Umbilical cord (tissue), 2 donors: ENCODE results near the gene ACO2. TPM values are rescaled to one million over a fixed set of nuclear protein-coding genes. Genes with fewer than 3 reads are reported as not detected.
"Not testable (repeated sequence)": the region's sequence is repeated elsewhere in the genome, so short reads cannot be mapped to it uniquely, and the experiment has no call there.

Experiments used
- DNase-seq: peaks from one replicate; pipeline ENCODE4 v3.0.0-alpha.2; 2015; ENCODE audit warnings: low spot score
- total RNA-seq: library from RNA; depleted of rRNA; stranded (reverse); fragments of >200 nt; gene quantifications from one replicate; pipeline ENCODE4 v1.2.3, GENCODE V29; 2014; ENCODE audit warnings: low replicate concordance; ENCODE audit not compliant: insufficient read depth

ACO2 gene
- total RNA-seq, result 19.7 TPM

DNA sequence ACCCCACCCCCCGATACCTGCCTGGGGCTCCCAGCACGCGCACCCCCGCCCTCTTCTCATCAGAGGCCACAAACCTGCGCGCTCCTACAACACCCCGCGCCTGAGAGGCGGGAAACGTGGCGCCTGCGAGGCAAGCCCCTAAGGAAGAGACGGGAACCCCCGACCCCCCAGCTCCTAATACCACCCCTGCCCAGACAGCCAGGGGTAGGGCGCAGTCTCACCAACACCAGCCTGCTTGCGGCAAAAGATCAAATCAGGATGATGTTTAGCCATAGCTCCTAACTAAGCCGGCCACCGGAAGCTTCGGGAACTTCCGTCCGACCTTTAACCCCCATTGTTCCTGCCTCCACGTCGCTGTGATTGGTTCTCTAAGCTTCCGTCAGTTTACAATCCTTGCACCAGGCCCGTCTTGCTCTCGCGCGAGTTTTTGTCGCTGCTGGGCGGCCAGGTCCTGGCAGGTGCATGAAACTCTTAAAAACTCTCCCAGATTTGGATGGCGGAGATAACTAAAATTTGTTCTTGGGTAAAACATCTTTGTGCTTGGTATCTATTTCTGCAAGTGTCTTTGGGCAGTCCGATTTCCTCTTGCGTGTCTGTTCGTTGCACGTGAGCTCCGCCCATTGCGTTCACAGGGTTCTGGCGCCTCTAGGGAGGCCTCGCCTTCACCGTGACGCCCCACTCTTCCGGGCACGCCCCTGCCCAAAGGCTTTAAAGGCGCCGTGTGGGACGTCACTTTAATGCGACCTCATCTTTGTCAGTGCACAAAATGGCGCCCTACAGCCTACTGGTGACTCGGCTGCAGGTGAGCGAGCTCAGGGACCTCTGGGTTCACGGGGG is at the start of gene ACO2, which contains the start of gene PHF5A:
ACO2 (plus strand) TSS at position 737 of the 837 bp plus-strand sequence; CDS start at position 767, 30 bp downstream.
PHF5A (minus strand) TSS at position 312 of the 837 bp plus-strand sequence; CDS start at position 273, 39 bp downstream.
- DNase-seq, result peak; percentile 99

DNA sequence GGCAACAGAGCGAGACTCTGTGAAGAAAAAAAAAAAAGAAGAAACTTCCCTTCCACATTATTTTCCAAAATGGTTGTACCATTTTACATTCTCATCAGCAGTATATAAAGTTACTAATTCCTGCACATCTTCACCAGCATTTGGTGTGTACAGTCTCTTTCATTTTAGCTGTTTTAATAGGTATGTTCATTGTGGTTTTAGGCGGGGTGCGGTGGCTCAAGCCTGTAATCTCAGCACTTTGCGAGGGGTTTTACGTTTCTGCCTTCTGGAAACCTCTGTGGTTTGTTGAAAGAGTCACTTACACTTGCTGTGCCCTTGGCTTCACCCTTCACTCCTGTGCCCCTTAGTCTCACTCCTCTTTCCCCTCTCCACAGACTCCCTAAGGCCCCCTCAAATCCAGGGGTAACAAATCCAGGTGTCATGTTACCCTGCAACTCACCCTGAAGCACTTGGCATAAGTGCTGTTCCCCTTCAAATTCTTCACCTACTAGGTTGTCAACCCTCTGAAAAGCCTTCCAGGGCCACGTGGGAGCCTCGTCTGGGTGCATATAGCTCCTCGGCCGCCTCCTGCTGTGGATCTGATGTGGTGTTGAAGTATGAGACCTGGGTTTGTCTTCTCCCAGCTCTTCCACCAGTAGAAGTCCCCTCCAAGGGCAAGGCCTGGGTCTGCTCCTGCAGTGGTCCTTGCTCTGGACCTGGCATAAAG is 43.1 kb upstream of the ACO2 start:
- DNase-seq, result no peak

DNA sequence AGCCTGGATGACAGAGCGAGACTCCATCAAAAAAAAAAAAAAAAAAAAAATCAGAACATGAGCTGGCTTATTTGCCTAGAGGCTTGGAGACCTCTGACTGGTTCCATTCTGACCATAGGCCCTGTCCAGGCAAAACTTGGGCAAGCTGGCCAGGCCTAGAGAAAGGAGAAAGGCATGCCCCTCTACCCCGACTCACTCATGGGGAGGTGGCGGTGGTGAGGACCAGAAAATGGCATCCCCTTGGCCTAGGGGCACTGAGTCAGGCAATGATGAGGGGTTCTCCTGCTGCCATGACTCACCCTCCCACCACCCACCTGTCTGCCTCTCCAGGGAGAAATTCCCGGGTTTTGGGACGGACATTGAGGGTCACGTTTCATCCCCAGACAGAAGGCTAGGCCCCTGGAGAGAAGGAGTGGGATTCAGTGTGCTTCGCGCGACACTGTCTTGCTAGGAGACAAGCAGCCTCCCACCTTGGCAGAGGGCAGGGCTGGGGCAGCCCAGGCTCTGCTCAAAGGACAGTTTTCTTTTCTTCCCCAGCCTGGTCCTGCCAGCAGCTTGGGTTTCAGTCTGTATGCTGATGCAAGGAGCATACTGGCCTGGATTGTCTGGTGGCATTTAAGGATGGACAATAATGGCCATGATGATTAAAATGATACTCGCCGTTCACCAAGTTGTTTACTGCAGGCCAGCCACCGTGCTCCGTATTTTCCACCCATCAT is 39.5 kb upstream of the ACO2 start:
- no peak for DNase-seq

GRCh38 chr22:41429951-41430332 is 39.0 kb upstream of the ACO2 start:
- DNase-seq, result no peak

DNA sequence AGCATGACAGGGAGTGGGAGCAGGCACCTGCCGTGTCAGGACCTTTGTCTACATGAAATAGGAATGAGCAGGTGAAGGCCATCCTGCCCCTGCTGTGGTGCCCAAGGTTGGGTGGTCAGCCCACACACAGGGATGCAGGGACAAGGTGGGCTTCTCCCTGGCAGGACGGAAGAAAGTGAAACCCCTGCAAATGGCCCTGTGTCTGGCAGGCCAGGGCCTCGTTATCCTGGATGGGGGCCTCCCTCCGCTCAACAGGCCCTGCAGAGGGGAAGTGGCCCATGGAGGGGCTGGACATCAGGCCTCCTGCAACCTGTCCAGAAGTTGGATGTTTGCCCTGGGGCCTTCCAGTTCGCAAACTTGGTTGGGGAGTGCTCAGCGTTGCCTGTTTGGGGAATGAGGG is 37.3 kb upstream of the ACO2 start:
- no peak for DNase-seq

GRCh38 chr22:41433480-41433879 is 35.4 kb upstream of the ACO2 start:
- DNase-seq, result not testable (repeated sequence)

DNA sequence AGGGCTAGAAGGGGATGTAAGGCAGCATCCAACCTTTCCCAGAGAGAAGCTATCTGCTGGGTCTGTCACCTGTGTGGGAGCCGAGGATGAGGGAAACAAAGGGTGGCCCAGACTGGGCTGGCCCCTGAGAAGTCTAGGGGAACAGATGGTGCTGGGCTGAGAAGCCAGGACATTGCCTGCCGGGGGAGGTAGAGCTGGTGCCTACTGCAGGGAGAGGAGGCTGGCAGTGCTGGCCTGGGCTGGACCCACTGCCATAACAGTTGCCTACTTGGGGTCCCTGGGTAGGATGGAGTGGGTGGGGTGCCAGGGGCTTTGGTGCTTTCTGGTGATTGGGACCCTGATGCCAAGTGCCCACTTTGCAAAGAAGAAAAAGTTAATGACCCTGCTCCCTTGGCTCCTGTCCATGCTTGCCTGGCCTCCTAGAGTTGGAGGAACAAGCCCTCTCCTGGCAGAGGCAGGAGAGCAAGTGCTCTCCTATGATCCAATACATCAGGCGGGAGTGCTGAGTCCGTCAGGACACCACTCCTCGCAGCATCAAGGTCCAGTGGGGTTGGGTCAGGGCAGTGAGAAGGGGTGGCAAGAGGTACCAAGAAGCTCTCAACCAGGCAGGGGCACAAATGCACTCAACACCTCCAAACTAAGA is 34.4 kb upstream of the ACO2 start:
- not testable (repeated sequence) for DNase-seq

GRCh38 chr22:41435560-41435959 is 33.4 kb upstream of the ACO2 start:
- DNase-seq, result no peak

- no peak for DNase-seq
These were observed 32.4 kb upstream of the ACO2 start for GRCh38 chr22:41436322-41437113.

GRCh38 chr22:41437198-41437597 is 31.7 kb upstream of the ACO2 start:
- no peak for DNase-seq

DNA sequence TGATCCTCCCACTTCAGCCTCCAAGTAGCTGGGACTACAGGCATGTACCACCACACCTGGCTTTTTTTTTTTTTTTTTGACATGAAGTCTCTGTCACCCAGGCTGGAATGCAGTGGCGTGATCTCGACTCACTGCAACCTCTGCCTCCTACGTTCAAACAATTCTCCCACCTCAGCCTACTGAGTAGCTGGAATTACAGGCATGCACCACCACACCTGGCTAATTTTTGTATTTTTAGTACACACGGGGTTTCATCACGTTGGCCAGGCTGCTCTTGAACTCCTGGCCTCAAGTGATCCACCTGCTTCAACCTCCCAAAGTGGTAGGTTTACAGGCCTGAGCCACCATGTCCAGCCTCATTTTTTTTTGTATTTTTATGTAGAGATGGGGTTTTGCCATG is 28.4 kb upstream of the ACO2 start:
- DNase-seq, result not testable (repeated sequence)

DNA sequence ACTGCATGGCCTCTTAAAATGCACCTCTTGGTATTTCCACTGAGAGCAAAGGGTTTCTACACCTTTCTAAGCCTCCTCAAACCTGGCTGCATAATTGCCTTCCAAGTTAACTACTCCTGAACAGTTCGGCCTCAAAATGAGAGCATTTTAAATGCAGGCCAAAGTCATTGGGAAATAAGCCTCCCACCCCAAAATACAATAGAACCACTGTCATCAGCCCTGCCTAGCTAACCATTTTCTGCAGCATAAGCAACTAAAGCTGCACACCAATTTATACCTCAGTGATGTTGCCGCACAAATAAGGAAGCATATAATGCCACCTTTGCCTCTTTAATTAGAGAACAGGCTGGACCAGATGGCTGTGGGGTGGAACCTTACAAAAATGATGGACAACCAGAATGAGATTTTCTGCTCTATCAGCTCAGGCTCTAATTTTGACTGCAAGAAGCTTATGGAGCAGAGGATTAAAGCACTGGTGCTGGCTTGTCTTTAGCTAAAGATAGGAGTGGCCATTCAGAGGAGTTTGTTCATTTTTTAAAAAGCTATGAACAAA is 26.6 kb upstream of the ACO2 start:
- no peak for DNase-seq

DNA sequence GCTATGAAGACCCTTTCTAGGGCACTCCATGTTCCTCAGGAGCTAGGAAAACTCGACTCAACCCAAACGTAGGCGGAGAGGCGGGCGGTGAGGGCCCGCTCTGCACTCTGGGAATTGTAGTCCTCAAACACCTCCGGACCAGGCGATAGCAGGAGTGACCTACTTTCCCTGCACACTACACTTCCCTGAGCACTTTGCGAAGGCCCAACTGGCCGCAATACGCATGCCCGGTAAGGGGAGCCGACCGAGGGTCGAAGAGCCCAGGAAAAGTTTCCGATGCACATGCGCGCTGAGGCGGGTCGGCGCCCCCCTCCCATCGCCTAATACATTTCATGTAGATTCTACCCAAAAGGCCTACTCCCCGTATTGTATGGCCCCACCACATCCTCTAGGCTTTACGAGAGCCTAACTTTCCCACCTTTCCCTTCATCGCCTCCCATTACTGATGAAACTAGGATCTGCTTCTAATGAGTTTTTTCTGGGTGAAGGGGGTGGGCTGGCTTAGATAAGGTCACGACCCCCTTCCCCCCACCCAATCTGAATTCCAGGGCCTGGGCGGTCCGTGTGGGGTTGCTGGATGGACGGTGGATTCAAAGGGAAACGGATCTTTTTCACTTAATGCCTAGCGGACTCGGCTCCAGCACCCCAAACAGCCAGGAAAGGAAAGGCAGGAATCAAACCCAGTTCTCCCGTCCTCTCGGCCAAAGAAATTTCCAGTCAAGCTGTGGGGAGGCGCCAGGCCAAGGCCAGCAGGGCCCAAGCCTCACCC is 24.4 kb upstream of the ACO2 start:
- DNase-seq, result peak; percentile 99

- DNase-seq, result peak; percentile 40
These were observed 23.5 kb upstream of the ACO2 start for GRCh38 chr22:41445129-41446056.

DNA sequence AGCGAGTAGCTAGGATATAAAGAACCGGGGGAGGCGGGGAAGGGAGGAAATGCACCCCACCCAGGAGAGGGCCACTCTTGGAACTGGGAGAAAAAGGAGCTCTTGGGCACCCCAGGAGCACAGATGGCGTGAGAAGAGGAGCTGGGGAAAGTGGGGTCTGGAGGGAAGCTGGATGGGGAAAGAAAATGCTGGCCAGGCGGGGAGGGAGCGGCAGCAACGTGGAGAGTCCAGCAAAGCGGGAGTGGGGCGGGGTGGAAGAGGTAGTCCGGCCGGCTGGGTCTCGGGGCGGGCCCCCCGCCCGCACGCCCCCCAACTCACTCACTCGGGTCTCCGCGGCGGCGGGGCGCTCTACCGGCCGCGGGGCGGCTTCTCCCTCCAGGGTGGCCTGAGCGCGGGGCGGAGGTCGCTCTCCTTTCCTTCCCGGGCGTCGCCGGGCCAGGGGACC is 22.8 kb upstream of the ACO2 start:
- peak; percentile 37 for DNase-seq

DNA sequence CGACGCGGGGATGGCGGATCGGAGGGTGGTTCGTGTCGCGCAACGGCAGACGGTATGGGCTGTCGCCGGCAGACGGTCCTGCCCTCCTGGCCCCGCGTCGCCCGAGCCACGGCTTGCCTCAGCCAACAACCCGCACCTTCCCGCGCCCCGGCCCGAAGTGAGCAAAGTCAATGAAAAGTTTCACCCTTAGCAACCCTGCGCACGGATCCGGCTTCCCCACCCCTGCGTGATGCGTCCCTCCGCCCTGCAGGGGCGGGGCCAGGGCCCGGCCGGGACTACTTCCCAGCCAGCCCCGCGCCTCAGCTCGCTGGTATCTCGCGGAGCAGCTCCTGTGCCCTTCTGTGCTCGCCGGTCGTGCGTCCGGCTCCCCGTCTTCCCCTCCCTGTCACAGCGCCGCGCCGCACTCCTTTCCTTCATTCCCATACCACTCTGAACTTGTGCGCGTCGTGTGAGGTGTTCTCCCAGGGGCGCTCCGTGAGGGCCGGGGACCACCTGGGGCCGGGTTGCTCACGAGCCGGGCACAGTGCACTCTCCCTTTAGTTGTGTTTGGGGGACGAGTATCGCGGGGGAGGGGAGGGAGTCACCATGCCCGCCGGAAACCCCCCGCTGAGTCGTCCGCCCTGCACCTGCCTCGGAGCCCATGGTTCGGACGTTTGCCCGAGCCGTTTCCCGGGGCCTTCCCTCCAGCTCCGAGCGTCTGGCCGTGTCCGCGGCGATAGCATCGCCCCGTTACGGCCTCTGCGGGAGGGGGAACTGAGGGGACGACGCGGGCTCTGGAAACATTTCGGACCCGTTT is 22.1 kb upstream of the ACO2 start, which contains the start of gene TOB2:
TOB2 (minus strand) TSS at position 163 of the 796 bp plus-strand sequence. CDS start 9,456 bp downstream, outside the sequence.
- peak; percentile 95 for DNase-seq

DNA sequence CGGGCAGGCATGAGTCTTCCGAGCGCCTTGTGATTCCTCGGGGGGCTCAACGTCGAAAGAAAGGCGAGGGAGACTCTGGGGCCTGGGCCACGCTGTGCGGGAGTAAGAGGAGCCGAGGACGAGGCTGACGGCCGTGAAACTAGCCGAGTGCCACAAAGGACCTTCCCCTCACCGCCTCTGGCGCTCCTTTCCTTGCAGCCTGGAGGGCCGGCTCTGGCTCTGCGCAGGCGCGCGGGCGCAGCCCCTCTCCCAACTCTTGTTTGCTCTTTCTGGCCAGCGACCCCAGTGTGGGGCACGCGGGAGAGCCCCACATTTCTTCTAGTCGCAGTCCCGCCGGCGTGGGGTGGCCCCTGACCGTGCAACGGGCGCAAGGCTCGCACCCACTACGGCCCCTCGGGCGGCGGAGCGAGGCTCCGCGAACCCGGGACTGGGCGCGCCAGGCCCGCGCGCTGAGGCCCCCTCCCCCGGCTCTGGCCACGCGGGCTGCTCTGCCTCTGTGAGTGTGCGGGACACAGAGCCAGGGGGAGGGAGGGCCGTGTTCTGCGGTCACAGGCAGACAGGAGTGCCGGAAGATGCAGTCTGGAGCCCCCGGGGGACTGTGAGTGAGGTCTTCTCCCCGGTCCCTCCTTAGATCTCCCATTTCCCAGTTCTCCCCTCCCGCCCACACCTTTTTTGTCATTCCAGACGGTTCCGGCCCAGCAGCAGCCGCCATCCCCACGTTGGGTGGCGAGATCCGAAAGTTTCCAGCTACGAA is 21.3 kb upstream of the ACO2 start:
- peak; percentile 82 for DNase-seq
